ENCODE results near the gene CNTNAP2. TPM values are rescaled to one million over a fixed set of nuclear protein-coding genes. Genes with fewer than 3 reads are reported as not detected.

CNTNAP2 gene
- total RNA-seq, 1 donor from 2014 or later: 4.2 TPM

- peaks cover 7% of the 10 kb centered on the region for H3K9me3 Mint-ChIP-seq
- no peak overlapping the region for H3K27ac Mint-ChIP-seq
- no peak overlapping the region for H3K4me3 Mint-ChIP-seq
- H3K27me3 Mint-ChIP-seq (ENCODE audit: low read depth): no peaks in the 10 kb centered on the region
- no peak for DNase-seq (ENCODE audit: low spot score in 2 of 2, unreplicated experiment in 2 of 2)
- TF ChIP-seq, protein P1, sequence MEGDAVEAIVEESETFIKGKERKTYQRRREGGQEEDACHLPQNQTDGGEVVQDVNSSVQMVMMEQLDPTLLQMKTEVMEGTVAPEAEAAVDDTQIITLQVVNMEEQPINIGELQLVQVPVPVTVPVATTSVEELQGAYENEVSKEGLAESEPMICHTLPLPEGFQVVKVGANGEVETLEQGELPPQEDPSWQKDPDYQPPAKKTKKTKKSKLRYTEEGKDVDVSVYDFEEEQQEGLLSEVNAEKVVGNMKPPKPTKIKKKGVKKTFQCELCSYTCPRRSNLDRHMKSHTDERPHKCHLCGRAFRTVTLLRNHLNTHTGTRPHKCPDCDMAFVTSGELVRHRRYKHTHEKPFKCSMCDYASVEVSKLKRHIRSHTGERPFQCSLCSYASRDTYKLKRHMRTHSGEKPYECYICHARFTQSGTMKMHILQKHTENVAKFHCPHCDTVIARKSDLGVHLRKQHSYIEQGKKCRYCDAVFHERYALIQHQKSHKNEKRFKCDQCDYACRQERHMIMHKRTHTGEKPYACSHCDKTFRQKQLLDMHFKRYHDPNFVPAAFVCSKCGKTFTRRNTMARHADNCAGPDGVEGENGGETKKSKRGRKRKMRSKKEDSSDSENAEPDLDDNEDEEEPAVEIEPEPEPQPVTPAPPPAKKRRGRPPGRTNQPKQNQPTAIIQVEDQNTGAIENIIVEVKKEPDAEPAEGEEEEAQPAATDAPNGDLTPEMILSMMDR (IDR thresholded peaks at IDR 0.05; ENCODE audit: unreplicated experiment): no peak
- H3K36me3 Mint-ChIP-seq: no peaks in the 10 kb centered on the region
- peaks cover 11% of the 10 kb centered on the region for H3K4me1 Mint-ChIP-seq
Measured at GRCh38 chr7:147472556-147472955, 1356.0 kb downstream of the CNTNAP2 start.

GRCh38 chr7:147474862-147475261, 1358.3 kb downstream of the CNTNAP2 start:
- no peak for DNase-seq (ENCODE audit: low spot score in 2 of 2, unreplicated experiment in 2 of 2)
- no peaks in the 10 kb centered on the region for H3K36me3 Mint-ChIP-seq
- peaks cover 20% of the 10 kb centered on the region for H3K4me1 Mint-ChIP-seq
- peaks cover 7% of the 10 kb centered on the region for H3K9me3 Mint-ChIP-seq
- TF ChIP-seq, protein P1 (IDR thresholded peaks at IDR 0.05; ENCODE audit: unreplicated experiment): no peak
- no peak overlapping the region for H3K27ac Mint-ChIP-seq
- no peaks in the 10 kb centered on the region for H3K27me3 Mint-ChIP-seq (ENCODE audit: low read depth)
- H3K4me3 Mint-ChIP-seq: no peak overlapping the region

- H3K4me1 Mint-ChIP-seq: peaks cover 20% of the 10 kb centered on the region
Measured at GRCh38 chr7:147477526-147477925, 1360.9 kb downstream of the CNTNAP2 start.

DNA sequence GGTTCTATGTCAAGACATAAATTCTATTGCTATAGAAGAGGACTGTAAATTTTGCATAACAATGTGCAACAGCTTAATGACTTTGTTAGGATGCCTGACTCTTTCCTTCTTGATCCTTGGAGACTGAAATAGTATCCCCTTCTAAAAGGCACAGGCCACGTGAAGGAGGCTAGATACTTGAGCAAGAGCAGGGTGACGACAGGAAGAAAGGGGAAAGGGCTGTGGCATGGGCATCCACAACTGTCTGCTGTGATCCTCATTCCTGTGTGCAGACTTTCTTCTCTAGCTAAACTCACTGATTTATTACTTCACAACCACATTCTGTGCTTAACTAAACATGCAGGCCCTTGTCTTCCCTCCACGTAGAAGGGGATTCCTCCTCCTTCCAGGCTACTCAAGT, 1362.2 kb downstream of the CNTNAP2 start:
- H3K4me3 Mint-ChIP-seq: no peak overlapping the region
- H3K27me3 Mint-ChIP-seq (ENCODE audit: low read depth): peaks cover 2% of the 10 kb centered on the region
- TF ChIP-seq, protein P1 (IDR thresholded peaks at IDR 0.05; ENCODE audit: unreplicated experiment): no peak
- H3K36me3 Mint-ChIP-seq: no peaks in the 10 kb centered on the region
- H3K27ac Mint-ChIP-seq: peak overlapping the region; percentile 20
- peaks cover 21% of the 10 kb centered on the region for H3K4me1 Mint-ChIP-seq
- DNase-seq (ENCODE audit: low spot score in 2 of 2, unreplicated experiment in 2 of 2): no peak
- no peaks in the 10 kb centered on the region for H3K9me3 Mint-ChIP-seq

More at GRCh38 chr7:147477526-147477925, 1360.9 kb downstream of the CNTNAP2 start:
- TF ChIP-seq, protein P1 (IDR thresholded peaks at IDR 0.05; ENCODE audit: unreplicated experiment): no peak
- Mint-ChIP-seq H3K9me3 (no peaks in the 10 kb centered on the region), H3K27ac (no peak overlapping the region), H3K4me3 (no peak overlapping the region), H3K27me3 (ENCODE audit: low read depth) (peaks cover 2% of the 10 kb centered on the region), H3K36me3 (no peaks in the 10 kb centered on the region)
- DNase-seq (ENCODE audit: low spot score in 2 of 2, unreplicated experiment in 2 of 2): no peak

DNA sequence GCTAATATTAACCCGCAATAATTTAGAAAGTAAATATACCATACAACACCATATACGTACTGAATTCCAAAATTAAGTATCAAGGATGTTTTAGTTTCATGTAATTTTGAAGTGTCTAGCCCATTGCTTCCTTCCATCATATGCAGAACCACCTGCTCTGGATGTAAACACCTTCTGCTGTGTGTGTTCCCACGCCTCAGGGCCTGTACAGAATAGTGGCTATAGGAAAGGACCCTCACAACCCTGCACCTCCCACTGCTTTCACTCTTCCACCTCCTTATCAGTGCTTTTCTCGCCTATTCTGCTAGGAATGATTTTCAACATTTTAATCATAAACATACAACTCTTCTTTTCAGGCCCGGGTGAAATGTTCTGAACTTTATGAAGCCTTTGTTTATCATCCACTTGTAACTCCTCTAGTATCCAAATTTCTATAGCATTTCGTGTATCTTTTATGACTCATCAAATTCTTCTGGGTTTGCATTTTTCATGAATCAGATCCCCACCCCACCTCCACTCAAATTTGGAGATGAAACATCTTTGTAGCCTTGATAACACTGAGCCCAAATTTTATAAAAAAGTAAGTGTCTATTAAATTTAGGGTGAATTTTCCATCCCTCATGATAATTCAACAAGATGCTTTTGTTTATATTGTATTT, 1367.2 kb downstream of the CNTNAP2 start:
- H3K4me1 Mint-ChIP-seq: peaks cover 18% of the 10 kb centered on the region
- no peaks in the 10 kb centered on the region for H3K9me3 Mint-ChIP-seq
- no peak overlapping the region for H3K27ac Mint-ChIP-seq
- no peaks in the 10 kb centered on the region for H3K36me3 Mint-ChIP-seq
- no peak overlapping the region for H3K4me3 Mint-ChIP-seq
- TF ChIP-seq, protein P1 (IDR thresholded peaks at IDR 0.05; ENCODE audit: unreplicated experiment): no peak
- no peak for DNase-seq (ENCODE audit: low spot score in 2 of 2, unreplicated experiment in 2 of 2)
- peaks cover 3% of the 10 kb centered on the region for H3K27me3 Mint-ChIP-seq (ENCODE audit: low read depth)
